Osteocyte (in vitro differentiated cells): ENCODE measurements around the gene WDHD1. TPM values are rescaled to one million over a fixed set of nuclear protein-coding genes. Genes with fewer than 3 reads are reported as not detected.

Experiments
- DNase-seq: peaks from one replicate; pipeline ENCODE4 v3.0.0; 2021; ENCODE audit warnings: mixed read lengths; ENCODE audit not compliant: unreplicated experiment; ENCODE audit errors: extremely low spot score
- H3K27ac Mint-ChIP-seq: one replicate; pipeline ENCODE4 v1.8.0; 2021; ENCODE audit warnings: mild to moderate bottlenecking, mixed read lengths; ENCODE audit not compliant: unreplicated experiment
- H3K27me3 Mint-ChIP-seq: one replicate; pipeline ENCODE4 v1.8.0; 2021; ENCODE audit warnings: mixed read lengths; ENCODE audit not compliant: unreplicated experiment
- H3K36me3 Mint-ChIP-seq: one replicate; pipeline ENCODE4 v1.8.0; 2021; ENCODE audit warnings: mixed read lengths; ENCODE audit not compliant: unreplicated experiment
- H3K4me1 Mint-ChIP-seq: one replicate; pipeline ENCODE4 v1.8.0; 2021; ENCODE audit warnings: mixed read lengths; ENCODE audit not compliant: unreplicated experiment
- H3K4me3 Mint-ChIP-seq: one replicate; pipeline ENCODE4 v1.8.0; 2021; ENCODE audit warnings: mild to moderate bottlenecking, moderate library complexity, mixed read lengths; ENCODE audit not compliant: unreplicated experiment
- H3K9me3 Mint-ChIP-seq: one replicate; pipeline ENCODE4 v1.8.0; 2021; ENCODE audit warnings: mixed read lengths; ENCODE audit not compliant: unreplicated experiment
- total RNA-seq: library from RNA; stranded (reverse); gene quantifications from 2 replicates; pipeline ENCODE4 v1.2.1, GENCODE V29; 2021
- TF ChIP-seq, protein P1 (sequence below): fragments of 200-600 bp; sonication (generic); IDR thresholded peaks from 2 replicates; pipeline ENCODE4 v1.5.0; 2021; ENCODE audit warnings: antibody characterized with exemption, mild to moderate bottlenecking, moderate library complexity

WDHD1 gene
- total RNA-seq, 1 donor from 2014 or later: 7.0 TPM

DNA sequence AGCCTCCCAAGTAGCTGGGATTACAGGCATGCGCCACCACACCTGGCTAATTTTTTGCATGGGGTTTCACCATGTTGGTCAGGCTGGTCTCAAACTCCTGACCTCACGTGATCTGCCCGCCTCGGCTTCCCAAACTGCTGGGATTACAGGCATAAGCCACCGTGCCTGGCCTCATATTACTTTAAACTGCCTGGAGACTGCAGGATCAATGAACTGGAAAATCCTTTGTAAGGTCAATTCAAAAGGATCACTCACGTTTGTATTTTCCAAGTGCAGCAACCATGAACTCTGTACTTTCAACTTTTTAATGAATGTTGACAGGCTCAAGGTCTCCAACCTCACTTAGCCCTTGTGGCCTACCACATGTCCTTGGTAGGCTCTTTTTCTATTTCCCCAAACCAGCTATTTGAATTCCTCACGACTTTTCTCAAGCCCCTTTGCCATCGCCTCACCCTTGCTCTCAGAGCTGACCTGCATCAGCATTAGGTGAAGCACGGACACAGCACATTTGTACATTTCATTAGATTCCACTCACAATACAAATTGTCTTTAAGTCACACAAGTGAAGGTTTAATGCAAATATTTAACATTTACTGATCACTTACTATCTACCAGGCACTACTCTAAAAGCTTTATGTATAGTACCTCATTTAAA is 82.0 kb downstream of the WDHD1 start:
- H3K27me3 Mint-ChIP-seq: no peaks in the 10 kb centered on the region
- H3K9me3 Mint-ChIP-seq: no peaks in the 10 kb centered on the region
- no peak overlapping the region for H3K4me3 Mint-ChIP-seq
- no peak overlapping the region for H3K27ac Mint-ChIP-seq
- no peak for DNase-seq
- no peaks in the 10 kb centered on the region for H3K4me1 Mint-ChIP-seq
- TF ChIP-seq, protein P1, sequence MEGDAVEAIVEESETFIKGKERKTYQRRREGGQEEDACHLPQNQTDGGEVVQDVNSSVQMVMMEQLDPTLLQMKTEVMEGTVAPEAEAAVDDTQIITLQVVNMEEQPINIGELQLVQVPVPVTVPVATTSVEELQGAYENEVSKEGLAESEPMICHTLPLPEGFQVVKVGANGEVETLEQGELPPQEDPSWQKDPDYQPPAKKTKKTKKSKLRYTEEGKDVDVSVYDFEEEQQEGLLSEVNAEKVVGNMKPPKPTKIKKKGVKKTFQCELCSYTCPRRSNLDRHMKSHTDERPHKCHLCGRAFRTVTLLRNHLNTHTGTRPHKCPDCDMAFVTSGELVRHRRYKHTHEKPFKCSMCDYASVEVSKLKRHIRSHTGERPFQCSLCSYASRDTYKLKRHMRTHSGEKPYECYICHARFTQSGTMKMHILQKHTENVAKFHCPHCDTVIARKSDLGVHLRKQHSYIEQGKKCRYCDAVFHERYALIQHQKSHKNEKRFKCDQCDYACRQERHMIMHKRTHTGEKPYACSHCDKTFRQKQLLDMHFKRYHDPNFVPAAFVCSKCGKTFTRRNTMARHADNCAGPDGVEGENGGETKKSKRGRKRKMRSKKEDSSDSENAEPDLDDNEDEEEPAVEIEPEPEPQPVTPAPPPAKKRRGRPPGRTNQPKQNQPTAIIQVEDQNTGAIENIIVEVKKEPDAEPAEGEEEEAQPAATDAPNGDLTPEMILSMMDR: no peak
- H3K36me3 Mint-ChIP-seq: peaks cover 9% of the 10 kb centered on the region

DNA sequence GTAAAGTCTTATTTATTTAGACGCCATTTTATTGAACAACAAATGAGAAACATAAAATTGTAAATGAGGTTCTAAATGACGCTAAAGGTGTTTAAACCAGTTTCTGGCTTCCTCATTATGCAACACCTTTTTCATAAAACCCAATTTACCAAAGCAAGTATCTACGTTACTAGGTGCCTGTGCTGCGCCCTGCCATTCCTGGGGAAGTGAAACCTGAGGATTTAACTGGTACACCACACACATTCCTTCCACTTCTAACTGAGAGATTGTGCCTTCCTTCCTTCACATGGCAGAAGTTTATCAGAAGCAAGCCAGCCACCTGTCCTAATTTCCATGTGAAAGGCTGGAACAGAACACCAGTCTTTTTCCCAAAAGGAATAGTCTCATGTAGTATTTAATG is 84.0 kb downstream of the WDHD1 start:
- Mint-ChIP-seq H3K27me3 (no peaks in the 10 kb centered on the region), H3K4me3 (no peak overlapping the region), H3K4me1 (no peaks in the 10 kb centered on the region)

DNA sequence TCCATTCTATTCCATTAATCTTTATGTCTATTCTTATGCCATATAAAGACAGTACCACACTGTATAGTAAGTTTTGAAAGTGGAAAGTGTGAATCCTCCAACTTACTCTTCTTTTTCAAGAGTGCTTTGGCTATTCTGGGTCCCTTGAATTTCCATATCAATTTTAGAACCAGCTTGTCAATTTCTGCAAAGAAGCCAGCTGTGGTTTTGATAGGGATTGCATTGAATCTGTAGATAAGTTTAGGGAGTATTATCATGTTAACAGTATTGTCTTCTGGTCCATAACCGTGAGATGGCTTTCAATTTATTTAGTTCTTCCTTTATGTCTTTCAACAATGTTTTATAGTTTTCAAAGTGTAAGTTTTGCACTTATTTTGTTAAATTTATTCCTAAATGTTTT is 90.1 kb downstream of the WDHD1 start:
- DNase-seq: no peak
- H3K4me1 Mint-ChIP-seq: no peaks in the 10 kb centered on the region
- H3K36me3 Mint-ChIP-seq: peaks cover 2% of the 10 kb centered on the region
- no peak overlapping the region for H3K4me3 Mint-ChIP-seq
- H3K27ac Mint-ChIP-seq: no peak overlapping the region
- TF ChIP-seq, protein P1: no peak
- H3K27me3 Mint-ChIP-seq: no peaks in the 10 kb centered on the region
- H3K9me3 Mint-ChIP-seq: no peaks in the 10 kb centered on the region

More for the DNA sequence above, 84.0 kb downstream of the WDHD1 start:
- DNase-seq: no peak
- Mint-ChIP-seq H3K9me3 (no peaks in the 10 kb centered on the region), H3K36me3 (peaks cover 2% of the 10 kb centered on the region), H3K27ac (no peak overlapping the region)
- TF ChIP-seq, protein P1: no peak

DNA sequence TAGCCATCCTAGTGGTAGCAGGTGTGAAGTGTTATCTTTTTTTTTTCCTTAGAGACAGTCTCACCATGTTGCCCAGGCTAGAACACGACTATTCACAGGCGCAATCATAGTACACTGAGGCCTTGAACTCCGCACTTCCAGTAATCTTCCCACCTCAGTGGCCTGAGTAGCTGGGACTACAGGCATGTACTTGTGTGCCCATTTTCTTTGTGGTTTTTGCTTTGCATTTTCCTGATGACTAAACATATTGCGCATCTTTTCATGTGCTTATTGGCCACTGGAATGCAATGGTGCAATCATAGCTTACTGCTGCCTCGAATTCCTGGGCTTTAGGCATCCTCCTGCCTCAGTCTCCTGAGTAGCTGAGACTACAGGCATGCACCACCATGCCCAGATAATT is 90.9 kb downstream of the WDHD1 start:
- no peaks in the 10 kb centered on the region for H3K27me3 Mint-ChIP-seq
- H3K4me3 Mint-ChIP-seq: no peak overlapping the region
- TF ChIP-seq, protein P1: no peak
- H3K27ac Mint-ChIP-seq: no peak overlapping the region
- H3K36me3 Mint-ChIP-seq: peaks cover 2% of the 10 kb centered on the region
- no peak for DNase-seq
- H3K9me3 Mint-ChIP-seq: no peaks in the 10 kb centered on the region
- no peaks in the 10 kb centered on the region for H3K4me1 Mint-ChIP-seq

DNA sequence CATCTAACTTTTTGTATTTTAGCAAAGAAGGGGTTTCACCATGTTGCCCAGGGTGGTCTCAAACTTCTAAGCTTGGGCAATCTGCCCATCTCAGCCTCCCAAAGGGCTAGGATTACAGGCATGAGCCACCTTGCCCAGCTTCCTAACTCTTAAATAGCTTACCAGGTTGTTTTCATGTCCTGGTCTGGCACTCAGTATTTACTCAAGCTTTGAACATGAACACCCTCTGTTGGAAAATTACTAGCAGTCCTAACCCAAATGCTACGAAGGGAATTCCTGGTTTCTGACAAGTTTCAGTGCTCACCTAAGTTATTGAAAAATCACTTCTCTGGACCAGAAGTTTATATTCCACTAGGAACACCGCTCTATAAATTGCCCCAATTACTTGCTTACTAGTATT is 91.8 kb downstream of the WDHD1 start:
- H3K9me3 Mint-ChIP-seq: no peaks in the 10 kb centered on the region

More for the DNA sequence above, 91.8 kb downstream of the WDHD1 start:
- Mint-ChIP-seq H3K4me1 (no peaks in the 10 kb centered on the region), H3K36me3 (peaks cover 2% of the 10 kb centered on the region), H3K27ac (no peak overlapping the region), H3K4me3 (no peak overlapping the region), H3K27me3 (no peaks in the 10 kb centered on the region)
- no peak for DNase-seq
- TF ChIP-seq, protein P1: no peak
